HG03469 (cell line): Measurements from ENCODE around the gene TRIM38.

Experiments
- ATAC-seq: cut with Tn5 transposase; IDR thresholded peaks from one replicate; pipeline ENCODE4 v1.9.1; 2021; ENCODE audit warnings: mild to moderate bottlenecking, moderate library complexity, moderate number of reproducible peaks; ENCODE audit not compliant: unreplicated experiment

The TRIM38 gene

DNA sequence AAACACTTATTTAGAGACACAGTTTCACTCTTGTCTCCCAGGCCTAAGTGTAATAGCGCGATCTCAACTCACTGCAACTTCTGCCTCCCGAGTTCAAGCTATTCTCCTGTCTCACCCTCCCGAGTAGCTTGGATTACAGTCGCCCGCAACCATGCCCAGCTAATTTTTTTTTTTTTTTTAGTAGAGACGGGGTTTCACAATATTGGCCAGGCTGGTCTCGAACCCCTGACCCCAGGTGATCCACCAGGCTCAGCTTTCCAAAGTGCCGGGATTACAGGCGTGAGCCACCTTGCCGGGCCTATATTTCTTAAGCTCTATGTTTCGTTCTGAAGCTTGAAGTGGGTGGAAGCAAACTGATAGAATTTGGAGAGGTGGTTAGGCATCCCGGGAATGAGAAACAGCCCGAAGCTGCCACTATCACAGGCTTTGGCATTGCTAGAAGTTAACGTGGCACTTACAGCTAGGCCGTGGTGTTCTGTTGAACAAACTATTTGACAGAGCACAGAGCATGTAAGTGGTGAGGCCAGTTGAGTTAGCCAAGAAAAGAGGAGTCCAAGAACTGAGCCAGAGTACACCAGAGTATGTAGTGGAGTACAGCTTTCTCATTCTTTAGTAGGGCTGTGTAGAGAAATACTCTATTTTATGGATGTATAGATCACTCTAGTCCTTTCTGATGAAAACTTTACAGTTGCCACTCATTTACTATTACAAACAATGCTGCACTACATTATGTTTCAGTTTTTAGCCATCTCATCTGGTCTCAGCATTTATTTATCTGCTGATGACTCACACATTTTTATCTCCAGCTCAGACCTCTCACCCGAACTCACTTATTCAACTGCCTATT is 62.7 kb downstream of the TRIM38 start:
- no peak for ATAC-seq

DNA sequence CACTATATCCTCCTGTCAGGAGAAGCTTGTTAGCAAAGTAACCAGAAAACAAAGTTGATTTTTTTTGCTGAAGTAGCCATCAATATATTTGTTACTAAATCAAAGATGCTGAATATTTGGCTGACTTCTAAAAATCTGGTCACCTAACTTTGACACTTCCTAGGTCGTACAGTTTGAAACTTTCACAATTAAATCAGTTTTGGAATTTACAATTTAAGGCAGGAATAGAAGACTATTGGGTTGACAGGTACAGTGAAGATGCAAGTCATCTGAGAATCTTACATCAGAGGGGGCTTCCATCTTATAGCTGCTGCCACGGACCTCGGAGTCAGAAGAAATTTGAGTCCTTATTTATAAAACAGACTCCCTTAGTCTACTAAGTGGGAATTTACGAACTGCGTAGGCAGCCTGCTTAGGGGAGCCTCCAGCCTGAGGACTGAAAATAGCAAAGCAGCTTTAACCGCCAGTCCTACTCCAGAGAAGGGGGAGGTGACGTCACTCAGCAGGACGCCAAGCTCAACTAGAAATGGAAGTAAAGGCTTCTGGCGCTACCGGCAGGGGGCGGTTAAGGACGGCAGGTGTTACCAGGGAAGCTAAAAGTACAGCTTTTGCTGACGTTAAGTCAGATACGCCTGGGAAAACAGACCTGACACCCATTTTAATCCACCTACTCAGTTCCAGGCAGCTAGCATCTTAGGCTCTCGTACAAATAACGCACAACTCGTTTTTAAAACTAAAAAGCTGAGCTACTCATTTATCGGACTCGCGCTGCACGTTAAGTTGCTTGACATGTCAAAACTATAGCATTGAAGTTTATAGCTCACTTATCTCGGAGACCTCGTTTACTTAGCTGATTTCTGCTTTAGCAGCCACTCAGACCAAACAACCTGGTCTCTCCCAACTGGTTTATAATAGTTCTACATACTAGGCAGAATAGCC is 63.6 kb downstream of the TRIM38 start:
- peak; percentile 31 for ATAC-seq

DNA sequence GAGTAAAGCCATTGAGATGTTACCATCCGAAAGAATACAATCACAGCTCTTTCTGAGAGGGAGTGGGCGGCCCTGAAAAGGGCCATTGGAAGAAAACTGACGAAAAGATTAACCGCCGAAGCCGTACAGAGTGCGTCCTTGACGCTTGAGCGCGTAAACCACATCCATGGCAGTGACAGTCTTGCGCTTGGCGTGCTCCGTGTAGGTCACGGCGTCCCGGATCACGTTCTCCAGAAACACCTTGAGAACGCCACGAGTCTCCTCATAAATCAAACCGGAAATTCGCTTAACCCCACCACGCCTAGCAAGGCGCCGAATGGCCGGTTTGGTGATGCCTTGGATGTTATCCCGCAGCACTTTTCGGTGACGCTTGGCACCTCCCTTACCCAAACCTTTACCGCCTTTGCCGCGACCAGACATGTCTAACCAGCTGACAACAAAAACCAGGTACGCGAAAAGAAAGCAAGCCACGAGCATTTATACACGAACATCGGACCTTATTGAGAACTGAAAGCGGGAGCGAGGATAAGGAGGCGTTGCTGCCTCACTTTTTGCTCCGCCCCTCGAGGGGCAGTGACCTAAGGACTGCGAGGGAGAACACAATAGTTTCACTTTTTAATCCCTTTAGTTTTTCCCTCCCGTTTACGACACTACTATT is 64.4 kb downstream of the TRIM38 start:
- ATAC-seq: peak; percentile 28

DNA sequence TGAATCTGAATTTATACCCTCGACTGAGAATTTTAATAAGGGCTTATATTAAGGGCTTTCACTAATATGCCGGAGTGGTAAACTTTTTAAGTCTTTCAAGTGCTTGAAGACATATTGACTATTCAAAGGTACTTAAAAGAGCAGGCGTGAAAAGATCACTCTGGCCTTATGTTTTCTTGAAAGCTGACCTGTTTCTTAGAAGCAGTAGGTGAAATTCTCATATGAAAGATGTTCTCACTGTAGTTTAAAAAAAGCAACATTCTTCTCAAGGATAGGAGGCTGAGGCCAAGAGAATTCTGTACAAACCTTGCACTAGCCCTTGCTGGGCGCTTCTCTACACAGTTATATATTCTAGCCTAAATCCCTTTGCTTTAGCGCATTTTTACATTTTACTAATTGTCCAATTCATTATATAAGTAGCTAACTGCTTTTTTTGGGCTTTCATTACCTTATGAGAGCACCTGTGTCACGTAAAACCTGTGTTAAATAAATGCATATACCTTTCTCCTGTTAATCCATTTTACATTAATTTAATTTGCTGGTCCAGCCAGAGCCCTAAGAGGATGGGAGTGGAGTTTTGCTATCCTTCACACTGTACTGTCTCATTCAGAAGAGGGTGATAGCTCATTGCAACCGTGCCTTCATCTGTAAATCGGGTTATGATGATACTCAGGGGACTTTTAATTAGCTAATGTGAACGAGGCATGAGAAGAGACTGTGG is 65.0 kb downstream of the TRIM38 start:
- no peak for ATAC-seq

DNA sequence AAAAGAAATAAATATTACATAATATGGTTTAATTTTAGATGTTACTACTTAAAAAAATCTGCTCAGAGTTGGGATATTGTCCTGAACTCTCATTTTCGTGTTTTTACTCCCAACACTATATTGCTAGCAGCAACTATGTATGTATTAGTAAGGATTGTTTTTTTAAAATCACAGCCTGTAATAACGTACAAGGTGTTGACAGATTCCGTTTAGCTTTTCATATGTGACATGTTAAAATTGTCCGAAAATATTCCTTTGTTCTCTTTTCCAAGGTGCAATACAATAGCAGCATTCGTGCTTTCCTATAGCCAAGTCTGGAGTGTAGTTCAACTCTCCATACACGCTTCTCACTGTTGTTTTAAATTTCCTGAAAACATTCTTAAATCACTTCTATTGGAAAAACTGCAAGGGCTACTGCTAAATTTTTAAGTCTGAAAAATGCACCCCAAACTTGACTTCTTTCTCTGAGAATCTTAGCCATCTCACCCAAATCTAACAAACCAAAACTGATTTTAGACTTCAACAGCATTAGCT is 65.7 kb downstream of the TRIM38 start:
- ATAC-seq: no peak

DNA sequence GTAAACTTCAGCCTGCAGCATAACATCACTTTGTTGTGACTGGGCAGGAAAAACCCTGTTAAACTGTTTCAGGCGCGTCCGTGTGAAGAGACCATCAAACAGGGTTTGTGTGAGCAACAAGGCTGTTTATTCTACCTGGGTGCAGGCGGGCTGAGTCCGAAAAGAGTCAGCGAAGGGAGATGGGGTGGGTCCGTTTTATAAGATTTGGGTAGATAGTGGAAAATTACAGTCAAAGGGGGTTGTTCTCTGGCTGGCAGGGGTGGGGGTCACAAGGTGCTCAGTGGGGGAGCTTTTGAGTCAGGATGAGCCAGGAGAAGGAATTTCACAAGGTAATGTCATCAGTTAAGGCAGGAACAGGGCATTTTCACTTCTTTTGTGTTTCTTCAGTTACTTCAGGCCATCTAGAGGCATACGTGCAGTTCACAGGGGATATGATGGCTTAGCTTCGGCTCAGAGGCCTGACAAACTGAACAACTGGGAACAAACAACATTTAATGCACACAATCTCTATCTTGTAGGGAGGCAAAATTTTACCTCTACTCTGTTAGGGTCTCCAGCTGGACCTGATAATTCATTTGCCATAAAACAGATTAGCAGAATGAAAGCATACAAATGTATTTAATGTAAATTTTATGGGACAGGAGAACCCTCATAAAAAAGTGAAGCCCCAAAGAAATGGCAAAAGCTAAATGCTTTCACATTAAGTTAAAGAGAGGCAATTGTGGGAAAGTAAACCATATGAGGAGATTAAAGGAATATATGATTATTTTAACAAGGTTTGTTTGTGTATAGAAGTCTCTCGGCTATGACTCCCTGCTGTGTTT is 66.4 kb downstream of the TRIM38 start:
- ATAC-seq: no peak

DNA sequence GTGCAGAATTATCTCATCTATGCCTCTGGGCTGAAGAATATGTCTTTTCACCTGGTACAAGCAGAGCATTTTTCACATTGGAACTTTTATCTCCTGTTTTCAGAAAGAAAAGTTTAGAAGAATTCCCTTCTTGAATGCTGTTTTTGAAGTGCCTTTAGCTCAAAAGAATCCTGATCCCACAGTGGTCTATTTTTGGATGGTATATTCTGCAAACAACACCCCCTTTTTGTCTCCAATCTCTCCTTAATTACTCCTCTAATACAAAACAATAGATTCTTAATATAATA is 66.9 kb downstream of the TRIM38 start:
- ATAC-seq: no peak

DNA sequence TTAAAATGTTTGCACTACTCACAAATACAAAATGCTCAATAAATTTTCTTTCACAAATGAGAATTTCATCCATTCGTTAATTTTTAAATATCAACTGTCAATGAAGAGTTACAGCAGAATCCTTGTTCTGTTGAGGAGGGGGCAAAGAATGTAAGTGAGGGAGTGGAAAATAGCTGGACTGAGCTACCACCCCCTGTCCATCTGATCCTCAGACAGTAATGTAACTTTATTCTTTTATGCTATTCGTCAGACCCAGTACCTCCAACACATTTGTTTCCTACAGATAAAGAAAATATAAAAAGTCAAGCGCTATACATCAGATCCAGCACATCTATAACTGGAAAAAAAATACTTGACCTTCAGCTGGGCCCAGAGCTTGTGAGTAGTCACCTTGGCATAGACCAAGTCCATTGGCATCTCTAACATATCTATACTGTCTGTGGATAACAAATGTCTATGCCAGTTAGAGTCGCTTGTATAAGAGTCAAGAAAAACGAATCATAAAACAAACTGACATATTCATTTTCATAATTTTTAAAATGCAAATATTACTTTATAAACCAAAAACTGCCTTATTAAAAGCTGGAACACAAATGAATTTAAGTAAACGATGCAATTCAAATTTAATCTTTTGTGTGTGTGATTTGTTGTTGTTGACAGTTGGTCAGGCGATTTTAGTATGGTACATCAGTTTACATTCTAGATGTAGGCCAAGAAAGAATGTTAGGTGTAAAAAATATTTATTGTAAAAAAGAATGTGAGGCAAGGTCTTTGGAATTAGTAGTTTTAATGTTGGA is 67.5 kb downstream of the TRIM38 start:
- ATAC-seq: no peak

DNA sequence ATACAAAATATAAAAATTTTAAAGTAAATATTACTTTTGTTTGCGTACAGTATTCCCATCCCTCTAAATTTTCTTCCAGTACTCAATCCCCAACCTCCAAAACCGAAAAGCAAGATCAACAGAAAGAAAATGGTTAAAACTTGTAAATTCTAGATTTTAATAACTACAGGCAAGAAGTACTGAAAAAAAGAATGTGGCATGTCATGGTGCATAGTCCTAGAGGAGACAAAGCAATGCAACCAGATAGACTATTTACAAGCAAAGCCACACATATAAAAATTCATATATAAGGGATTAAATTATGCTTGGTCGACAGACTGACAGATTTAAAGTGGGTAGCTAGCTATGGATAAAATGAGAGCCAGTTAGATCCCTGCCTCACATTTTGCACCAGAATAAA is 68.1 kb downstream of the TRIM38 start:
- no peak for ATAC-seq

DNA sequence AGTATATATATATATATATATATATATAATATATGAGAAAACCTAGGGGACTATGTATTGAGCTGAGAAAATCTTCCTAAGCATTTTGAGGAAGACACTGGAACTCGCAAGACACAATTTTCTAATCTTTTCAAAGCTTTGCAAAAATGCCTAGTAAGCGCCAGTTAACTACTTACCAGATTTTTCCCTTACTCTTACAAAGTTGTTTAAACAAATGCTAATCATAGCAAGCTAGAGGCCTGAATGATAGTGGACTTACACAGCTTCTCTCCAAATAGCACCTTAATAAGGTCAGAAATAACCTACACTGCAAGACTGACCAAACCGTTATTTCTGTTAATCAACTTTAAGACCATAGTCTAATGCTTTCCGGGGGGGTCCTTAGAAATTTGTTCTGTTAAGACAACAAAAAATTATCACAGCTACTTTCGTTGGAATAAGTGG is 68.6 kb downstream of the TRIM38 start:
- no peak for ATAC-seq

DNA sequence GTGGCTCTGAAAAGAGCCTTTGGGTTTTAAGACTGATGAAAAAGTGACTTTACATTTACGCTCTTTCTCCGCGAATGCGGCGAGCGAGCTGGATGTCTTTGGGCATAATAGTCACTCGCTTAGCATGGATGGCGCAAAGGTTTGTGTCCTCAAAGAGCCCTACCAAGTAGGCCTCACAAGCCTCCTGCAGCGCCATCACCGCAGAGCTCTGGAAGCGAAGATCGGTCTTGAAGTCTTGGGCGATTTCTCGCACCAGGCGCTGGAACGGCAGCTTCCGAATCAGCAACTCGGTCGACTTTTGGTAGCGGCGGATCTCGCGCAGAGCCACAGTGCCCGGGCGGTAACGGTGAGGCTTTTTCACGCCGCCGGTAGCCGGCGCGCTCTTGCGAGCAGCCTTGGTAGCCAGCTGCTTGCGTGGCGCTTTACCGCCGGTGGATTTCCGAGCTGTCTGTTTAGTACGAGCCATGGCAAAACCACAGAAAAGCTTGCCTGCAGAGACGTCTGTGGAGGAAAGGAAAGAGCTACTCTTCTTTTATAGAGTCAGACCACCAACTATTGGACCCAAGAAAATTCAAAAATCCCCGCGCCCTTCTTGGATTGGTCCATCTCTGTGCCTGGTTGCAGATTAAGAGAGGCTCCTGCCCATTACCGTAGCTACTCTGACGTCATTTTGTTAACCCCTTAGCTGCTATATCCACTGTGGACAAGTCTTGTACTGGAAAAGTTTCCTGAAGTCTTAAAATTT is 69.2 kb downstream of the TRIM38 start:
- peak; percentile 40 for ATAC-seq

DNA sequence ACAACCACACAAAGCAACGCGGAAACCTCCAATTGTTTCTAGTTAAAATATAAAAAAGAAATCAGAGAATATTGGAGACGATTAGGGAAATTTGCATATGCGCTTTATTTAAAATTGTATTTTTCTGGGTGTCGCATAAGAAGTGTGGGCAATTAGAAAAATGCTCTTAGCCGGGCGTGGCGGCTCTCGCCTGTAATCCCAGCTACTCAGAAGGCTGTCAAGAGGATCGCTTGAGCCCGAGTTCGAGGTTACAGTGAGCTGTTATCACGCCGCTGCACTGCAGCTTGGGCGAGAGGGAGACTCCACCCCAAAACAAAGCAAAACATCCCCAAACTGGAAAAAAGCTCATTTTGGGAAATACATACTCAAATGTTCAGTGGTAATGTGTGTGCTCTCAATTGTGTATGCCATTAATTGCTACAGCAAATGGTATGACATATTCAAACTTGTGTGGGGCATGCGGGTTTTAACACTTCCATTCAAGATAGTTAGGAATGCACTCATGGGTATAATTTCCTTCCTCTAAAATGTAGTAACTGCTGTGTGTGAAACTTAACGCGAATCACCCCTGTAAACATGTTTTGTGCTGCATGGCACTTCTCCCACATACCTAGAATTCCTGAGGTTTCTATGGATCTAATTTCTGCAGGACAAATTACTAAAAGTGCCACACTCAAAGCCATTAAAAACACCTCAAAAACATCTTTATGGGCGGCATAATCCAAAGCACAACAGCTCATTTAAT is 69.9 kb downstream of the TRIM38 start:
- ATAC-seq: no peak

DNA sequence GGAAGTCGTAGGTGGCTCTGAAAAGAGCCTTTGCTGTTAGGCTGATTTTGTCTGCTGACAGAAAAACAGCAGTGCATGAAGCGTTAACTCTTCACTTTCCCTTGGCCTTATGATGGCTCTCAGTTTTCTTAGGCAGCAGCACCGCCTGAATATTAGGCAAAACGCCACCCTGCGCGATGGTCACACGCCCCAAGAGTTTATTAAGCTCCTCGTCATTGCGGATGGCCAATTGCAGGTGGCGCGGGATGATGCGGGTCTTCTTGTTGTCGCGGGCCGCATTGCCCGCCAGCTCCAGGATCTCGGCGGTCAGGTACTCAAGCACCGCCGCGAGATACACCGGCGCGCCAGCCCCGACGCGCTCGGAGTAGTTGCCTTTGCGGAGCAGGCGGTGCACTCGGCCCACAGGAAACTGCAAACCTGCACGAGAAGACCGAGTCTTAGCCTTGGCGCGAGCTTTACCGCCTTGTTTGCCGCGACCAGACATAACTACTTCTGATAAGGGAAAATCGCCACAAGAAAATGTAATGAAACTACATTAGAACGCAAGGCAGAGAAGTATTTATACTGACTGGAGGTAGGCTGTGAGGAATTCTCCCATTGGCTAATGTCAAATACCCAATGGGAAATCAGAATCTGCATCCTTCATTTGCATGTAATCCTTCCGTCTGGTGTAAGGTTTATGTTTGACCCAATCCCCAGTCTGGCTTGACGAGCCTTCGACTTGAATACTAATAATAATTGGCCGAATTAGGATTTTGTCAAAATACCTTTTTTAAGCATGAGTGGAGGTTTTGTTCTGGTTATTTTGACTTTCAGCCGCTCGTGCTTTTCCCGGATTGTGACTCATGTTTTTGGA is 70.7 kb downstream of the TRIM38 start:
- peak; percentile 49 for ATAC-seq

DNA sequence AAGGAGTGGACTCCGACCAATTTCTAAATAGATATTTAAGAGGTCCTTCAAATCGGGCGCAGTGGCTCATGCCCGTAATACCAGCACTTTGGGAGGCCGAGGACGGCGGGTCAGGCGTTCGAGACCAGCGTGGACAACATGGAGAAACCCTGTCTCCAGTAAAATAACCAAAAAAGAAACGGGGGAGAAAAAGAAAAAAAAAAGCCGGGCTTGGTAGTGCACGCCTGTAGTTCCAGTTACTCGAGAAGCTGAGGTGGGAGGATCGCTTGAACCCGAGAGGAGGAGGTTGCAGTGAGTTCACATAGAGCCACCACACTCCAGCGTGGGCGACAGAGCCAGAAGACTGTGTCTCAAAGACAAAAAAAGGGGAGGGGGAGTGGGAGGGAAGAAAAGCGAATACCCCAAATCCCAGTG is 71.3 kb downstream of the TRIM38 start:
- no peak for ATAC-seq

DNA sequence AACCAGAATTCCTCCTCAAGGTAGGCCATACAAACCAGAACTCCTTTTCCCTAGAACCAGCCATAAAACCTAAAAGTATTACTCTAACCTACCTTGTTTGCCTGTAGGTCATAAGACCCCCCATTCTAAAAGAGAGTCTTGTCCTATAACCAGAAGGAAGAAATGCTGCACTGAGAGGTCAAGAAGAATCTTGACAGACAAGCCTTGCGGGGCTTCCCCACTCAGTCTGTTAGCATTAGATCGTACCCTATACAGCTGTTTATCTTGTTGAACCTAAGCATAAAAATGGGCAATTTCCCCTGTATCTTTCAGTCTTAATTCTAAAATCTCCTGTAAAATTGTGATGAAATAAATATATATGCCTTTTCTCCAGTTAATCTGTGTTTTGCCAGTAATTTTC is 72.3 kb downstream of the TRIM38 start:
- no peak for ATAC-seq
